SK-N-MC (cell line): Measurements from ENCODE around the gene ZP2.

Source experiments
- DNase-seq: peaks from one replicate; pipeline ENCODE4 v3.0.0-alpha.2; 2011; ENCODE audit warnings: low read depth, low spot score
- H3K27ac ChIP-seq: fragments of 200-600 bp; sonication (generic); 2 replicates; pipeline ENCODE4 v1.5.1; 2016; ENCODE audit warnings: mixed run types
- H3K36me3 ChIP-seq: fragments of 200-600 bp; sonication (generic); 2 replicates; pipeline ENCODE4 v1.6.1; 2017; ENCODE audit warnings: antibody characterized with exemption, low read length, mixed read lengths; ENCODE audit not compliant: insufficient read depth
- H3K4me3 ChIP-seq: fragments of 200-600 bp; sonication (generic); 2 replicates; pipeline ENCODE4 v1.5.1; 2016
- H3K9ac ChIP-seq: fragments of 200-600 bp; sonication (generic); 2 replicates; pipeline ENCODE4 v1.8.0; 2017; ENCODE audit warnings: mixed run types, mixed read lengths; ENCODE audit not compliant: insufficient read length
- H3K9me3 ChIP-seq: fragments of 200-600 bp; sonication (generic); 2 replicates; pipeline ENCODE4 v1.6.1; 2017; ENCODE audit warnings: low read depth, mild to moderate bottlenecking, antibody characterized with exemption, low read length, moderate library complexity, mixed read lengths
- EZH2 ChIP-seq: fragments of 200-600 bp; sonication (generic); IDR thresholded peaks from one replicate; pipeline ENCODE4 v1.6.1; 2017; ENCODE audit warnings: antibody characterized with exemption
- FOXP2 ChIP-seq: optimal IDR thresholded peaks from 2 replicates; pipeline ENCODE3; 2011; ENCODE audit warnings: mild to moderate bottlenecking, moderate library complexity; ENCODE audit not compliant: insufficient read depth; ENCODE audit errors: extremely low read length, control extremely low read depth
- POLR2AphosphoS5 ChIP-seq: IDR thresholded peaks from 2 replicates; pipeline ENCODE4 v1.6.1; 2012; ENCODE audit warnings: mild to moderate bottlenecking, low read depth, low read length, borderline replicate concordance

Gene ZP2

GRCh38 chr16:21150375-21151001, 60.9 kb downstream of the ZP2 start, which contains the start of gene DNAH3:
TSS of gene DNAH3 (minus strand) at chr16:21150846. CDS start at chr16:21150319, 527 bp downstream.
- no peak within 1 kb of the TSS for H3K4me3 ChIP-seq
- no peak for DNase-seq
- TF ChIP-seq POLR2AphosphoS5 (no peak), EZH2 (no peak), FOXP2 (no peak)
- H3K9ac ChIP-seq, result no peak within 1 kb of the TSS
- no peak within 1 kb of the TSS for H3K27ac ChIP-seq
- H3K36me3 ChIP-seq, result no peaks in the 10 kb centered on the region
- H3K9me3 ChIP-seq, result no peaks in the 10 kb centered on the region
